Stomach (tissue), 4 donors: Measurements from ENCODE around the gene PPT2.

Source experiments
- CTCF ChIP-seq, 7 experiments: fragments of 450-650 bp in 4 of 7; fragments of 200-600 bp in 3 of 7; sonication (generic) in 3 of 7; IDR thresholded peaks; one replicate each; pipeline ENCODE4 v1.5.1; 2016 to 2019; ENCODE audit warnings: antibody characterized with exemption in 7 of 7, control low read depth in 2 of 7, mild to moderate bottlenecking in 1 of 7
- EP300 ChIP-seq: sonication (generic); formaldehyde crosslinking; IDR thresholded peaks from one replicate; pipeline ENCODE4 v1.6.1; 2017; ENCODE audit warnings: antibody characterized with exemption
- POLR2AphosphoS5 ChIP-seq, 3 donors: sonication (generic); formaldehyde crosslinking; IDR thresholded peaks; one replicate each; pipeline ENCODE4 v1.6.1; 2016; ENCODE audit warnings: antibody characterized with exemption in 3 of 3

GRCh38 chr6:32204268-32204715, 50.4 kb downstream of the PPT2 start:
- TF ChIP-seq CTCF (IDR thresholded peaks at IDR 0.05) (no peak), POLR2AphosphoS5 (IDR thresholded peaks at IDR 0.05) (no peak), EP300 (no peak)
